Measurements from ENCODE around the gene PITPNB.

Gene PITPNB

GRCh38 chr22:27851974-27852746 lies 66.9 kb downstream of the PITPNB start:
- no peak for DNase-seq

- DNase-seq, result no peak
Observed at GRCh38 chr22:27850000-27850521, 69.0 kb downstream of the PITPNB start.

GRCh38 chr22:27848005-27848404 lies 71.1 kb downstream of the PITPNB start:
- no peak for DNase-seq

DNA sequence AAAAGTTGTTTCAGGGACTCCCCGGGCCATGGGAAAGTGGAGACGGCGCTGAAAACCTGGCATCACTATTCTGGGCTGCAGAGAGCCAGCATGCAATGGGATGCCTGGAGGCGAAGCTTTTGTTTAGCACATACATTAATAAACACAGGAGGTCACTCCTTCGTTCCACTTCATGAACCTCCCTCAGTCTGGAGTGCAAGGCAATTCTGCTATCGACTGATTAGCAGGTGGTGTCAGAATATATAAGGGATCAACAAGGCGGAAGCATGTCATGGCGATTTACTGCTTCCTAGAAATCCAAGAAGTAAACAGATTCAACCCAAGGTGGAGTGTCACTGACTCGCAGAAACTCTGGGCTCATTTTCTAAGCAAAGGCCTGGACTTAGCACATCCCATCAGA lies 72.1 kb downstream of the PITPNB start:
- DNase-seq, result no peak

- DNase-seq, result no peak
Observed at GRCh38 chr22:27846248-27846757, 72.8 kb downstream of the PITPNB start.

- DNase-seq, result no peak
Observed at GRCh38 chr22:27845644-27846043, 73.4 kb downstream of the PITPNB start.

DNA sequence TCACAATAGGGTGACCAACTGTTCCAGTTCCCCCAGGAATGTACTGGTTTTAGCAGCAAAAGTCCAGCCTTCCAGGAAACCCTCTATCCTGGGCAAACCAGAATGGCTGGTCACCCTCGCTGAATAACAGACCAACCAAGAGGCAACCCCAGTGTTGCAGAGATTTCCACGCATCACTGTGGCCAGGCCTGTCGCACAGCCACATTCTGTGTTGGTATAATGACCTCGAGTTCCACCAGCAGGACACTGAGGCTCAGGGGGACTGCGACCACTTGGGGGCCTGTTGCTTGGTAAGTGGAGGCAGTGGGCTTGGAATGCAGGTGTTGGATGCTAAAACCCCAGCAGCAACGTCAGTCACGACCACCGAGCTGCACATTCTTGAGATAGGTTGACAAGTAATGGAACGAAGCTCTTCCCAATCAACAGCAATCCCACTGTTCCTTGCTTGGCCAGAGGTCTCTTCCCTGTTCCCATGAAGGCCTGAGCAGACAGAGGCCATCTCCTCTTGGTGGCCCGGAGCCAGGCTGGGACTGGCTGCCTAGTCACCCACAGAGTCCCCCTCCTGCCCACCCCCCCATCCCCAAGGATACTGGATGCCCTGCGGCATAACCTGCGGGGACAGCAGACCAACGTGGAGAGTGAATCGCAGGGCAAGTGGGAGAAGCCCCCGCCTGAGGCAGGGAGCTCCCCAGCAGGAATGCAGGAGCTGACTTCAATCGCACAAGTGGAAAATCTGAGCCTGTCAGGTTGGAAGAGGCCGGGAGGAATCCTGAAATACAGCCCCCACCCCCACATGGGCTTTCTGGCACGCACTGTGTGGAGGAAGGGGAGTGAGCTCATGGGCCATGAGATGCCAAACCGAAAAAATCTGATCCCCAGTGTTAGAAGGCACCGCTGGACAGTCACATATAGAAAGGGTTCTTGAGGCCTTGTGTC lies 74.1 kb downstream of the PITPNB start:
- no peak for DNase-seq

- DNase-seq, result no peak
Observed at GRCh38 chr22:27844256-27844655, 74.8 kb downstream of the PITPNB start.

DNA sequence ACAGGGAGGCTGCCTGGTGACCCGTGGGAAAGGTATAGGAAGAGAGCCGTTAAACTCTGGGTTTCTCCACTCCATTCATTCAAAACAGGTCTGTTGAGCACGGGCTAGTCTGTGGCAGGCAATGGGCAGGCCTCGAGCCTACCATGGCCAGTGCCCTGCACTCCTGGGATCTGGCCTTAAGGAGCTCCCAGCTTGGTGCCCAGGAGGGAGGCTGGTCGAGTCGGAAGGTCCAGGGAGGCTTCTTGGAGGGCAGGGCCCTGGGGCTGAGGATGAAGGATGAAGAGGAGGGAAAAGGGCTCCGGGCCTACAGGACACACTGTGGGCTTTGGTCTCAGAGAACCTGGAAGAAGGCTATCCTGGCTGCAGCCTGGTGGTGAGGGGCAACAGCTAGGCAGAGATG lies 75.6 kb downstream of the PITPNB start:
- DNase-seq, result no peak

DNA sequence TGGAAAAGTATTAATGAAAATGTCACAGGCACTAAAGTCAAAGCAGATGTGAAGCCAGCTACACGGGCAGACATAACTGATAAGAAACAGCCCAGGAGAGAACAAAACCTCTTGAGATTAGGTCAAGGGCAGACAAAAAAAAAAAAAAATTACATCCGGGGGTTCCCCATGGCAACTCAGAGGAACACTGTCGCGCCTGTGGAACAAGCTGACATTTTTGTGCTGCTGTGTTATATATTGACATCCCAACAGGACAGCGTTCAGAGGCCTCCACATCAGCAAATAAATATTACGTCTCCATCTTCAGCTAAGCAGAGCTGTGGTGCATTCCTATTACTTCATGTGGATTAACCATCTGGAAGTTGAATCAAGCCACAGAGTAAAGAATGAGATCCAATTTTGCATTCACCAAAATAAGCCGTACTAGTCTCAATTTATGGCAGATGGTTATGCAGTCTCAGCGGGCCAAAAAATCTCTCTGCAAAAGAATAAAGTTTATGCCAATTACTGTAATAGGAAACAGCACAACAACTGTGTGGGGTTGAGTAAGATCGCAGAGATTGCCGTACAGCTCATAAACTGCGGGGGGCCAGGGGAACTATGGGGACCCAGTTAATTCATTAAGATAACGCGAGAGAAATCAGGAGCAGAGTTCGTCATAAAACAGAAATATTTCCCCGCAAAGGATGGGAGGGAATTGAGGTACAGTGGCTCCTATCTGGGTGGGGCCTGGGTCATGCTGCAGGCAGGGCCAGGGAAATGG lies 76.2 kb downstream of the PITPNB start:
- no peak for DNase-seq

DNA sequence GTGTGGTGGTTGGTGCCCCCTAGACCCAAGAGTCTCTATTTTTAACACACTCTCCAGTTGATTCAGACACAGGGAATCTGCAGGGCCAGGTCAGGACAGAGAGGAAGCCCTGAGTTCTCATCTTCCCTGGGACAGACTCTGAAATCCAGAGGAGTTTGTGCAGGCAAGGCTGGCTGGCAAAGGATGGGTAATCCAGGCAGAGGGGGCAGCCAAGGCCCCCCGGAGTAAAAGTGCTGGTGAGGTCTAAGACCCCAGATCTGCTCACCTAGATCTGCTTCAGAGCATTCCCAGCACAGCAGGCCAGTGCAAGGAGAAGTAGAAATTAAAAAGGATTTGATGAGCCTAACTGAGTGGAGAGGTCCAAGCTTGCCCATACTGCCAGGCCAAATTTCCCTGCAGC lies 76.9 kb downstream of the PITPNB start:
- DNase-seq, result no peak

GRCh38 chr22:27840436-27840835 lies 78.6 kb downstream of the PITPNB start:
- no peak for DNase-seq

DNA sequence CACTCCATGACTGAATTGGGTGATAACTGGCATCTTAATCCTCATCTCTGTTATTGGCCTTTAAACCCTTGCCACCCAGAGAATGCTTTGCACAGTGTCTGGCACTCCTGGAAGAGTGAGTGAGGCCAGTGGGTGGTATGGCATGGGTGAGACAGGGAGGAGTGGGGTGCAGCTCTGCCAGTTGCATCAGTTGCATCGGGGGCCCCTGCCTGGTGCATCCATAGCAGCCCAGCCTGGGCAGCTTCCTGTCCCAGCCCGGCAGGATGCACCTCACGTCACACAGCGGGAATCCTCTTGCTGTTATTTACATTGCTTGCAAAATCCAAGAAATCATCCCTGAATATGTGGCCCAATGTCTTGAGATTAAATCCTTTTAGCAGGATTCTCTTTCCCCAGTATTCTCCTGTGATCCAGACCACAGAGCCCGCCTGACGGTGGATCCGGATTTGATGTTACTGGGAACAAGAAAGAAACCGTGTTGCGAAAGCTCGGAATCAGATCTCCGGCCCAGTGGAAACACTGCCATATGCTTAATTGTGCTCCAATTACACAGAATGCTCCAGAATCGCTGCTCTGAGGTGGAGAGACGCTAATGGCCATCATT lies 79.9 kb downstream of the PITPNB start:
- DNase-seq, result no peak

DNA sequence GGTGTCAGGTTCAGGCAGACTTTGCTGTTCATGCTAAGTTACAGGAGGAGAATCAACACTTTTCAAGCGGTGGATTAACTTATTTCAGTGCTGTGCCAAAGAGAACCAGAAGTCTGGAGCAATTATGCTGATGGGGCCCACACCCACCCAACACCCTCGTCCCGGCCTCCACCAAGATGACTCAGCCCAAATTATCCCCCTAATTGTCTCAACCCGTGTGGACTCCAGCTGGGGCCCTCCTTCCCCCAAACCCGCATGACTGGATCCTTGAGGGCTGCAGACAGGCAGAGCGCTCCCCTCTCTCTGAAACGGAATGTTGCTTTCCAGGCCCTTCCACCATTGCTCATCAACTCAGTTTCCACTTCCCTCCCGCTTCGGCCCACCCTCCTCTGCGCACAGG lies 82.9 kb downstream of the PITPNB start:
- DNase-seq, result no peak

DNA sequence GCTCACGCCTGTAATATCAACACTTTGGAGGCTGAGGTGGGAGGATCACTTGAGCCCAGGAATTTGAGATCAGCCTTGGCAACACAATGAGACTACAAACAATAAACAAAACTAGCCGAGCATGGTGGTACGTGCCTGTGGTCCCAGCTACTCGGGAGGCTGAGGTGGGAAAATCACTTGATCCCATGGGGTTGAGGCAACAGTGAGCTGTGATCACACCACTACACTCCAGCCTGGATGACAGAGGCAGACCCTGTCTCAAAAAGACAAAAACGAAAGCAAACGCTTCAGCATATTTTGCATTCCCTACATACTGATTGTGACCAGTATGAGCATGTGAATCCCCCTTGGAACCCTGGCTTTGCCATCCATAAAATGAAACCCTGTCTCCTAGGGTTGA lies 83.6 kb downstream of the PITPNB start:
- no peak for DNase-seq

- no peak for DNase-seq
Observed at GRCh38 chr22:27834364-27835185, 84.5 kb downstream of the PITPNB start.

GRCh38 chr22:27833803-27834202 lies 85.3 kb downstream of the PITPNB start:
- no peak for DNase-seq

GRCh38 chr22:27832606-27833005 lies 86.5 kb downstream of the PITPNB start:
- no peak for DNase-seq

DNA sequence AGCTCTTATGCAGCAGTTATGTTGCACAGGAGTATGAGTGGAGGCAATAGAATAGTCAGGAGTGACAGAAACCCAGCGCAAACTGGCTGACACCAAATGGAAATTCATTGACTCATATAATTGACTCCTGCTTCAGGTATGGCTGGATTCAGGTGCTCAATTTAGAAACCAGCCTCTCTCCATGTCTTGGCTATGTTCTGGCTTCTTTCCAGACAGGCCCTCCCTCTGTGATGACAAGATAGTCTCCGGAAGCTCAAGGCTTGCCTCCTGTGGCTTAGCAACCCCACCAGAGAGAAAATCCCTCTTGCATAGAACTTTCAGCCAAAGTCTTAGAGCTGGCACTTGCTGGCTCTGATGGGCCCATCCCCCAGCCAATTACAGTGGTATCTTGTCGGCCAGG lies 89.4 kb downstream of the PITPNB start:
- DNase-seq, result no peak

DNA sequence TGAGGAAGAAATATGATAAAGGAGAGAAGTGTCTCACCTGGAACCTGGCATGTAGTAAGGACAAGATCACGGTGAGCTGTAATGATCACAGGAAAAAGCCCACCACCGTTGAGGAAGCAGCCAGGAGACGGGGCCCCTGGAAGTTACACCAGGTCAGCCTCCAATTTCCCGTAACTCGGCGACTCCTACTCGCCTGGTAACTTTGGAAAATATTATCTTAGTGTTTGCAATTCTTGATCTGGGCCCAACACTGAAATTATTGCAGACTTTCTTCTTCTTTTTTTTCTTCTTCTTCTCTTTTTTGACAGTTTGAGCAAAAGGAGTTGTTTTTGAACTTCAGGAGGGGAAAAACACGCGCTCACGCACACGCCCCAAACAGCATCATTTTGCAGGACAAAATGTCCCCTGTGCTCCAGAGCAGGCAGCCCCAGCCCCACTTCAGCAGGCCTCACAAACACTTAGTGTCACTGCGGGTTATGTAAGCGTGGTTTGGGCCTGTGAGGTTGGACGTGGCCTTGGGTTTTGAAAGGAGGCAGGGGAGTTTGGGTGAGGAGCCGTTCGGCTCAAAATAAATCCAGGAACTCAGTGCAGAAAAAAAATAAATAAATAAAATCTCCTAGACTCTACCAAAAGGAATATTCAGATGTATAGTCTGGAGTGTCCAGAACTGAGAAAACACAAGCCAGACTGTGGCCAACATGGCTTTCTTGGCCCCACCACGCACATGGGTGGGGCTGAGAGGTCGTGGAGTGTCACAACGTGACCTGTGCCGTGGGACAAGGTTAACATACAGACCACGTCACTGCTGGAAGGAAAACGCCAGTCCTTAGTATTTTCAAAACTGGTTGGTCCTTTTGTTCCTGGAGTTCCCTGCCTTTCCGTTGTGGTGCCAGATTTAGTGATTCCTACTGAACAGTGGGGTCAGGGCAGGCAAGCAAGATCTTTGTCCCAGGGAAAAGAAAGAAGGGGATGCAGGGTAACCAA lies 91.2 kb downstream of the PITPNB start:
- no peak for DNase-seq

Data from stimulated activated CD4-positive, alpha-beta T cell treated with anti-CD3 and anti-CD28 coated beads, Interleukin-1b, Interleukin-23, amount 100 ng/mL, for 48 hours (primary cell).